ENCODE data around the gene SOD3. TPM values are rescaled to one million over a fixed set of nuclear protein-coding genes. Genes with fewer than 3 reads are reported as not detected.

SOD3 gene
- total RNA-seq (193 TPM), polyA plus RNA-seq (ENCODE audit: insufficient read depth, low read depth, low replicate concordance) (111 TPM)
- long read RNA-seq, donor 1, transcript SOD3-201 (2 exons, 1,526 nt), result major isoform, 12 of 12 reads
- long read RNA-seq, donor 1, partial matches to known transcripts, result 0 of 12 reads
- long read RNA-seq, donor 1, other reads (novel, unspliced or antisense), result 0 of 12 reads
- long read RNA-seq, donor 2, transcript SOD3-201 (2 exons, 1,526 nt), result major isoform, 14 of 14 reads
- long read RNA-seq, donor 2, partial matches to known transcripts, result 0 of 14 reads
- long read RNA-seq, donor 2, other reads (novel, unspliced or antisense), result 0 of 14 reads
- long read RNA-seq, donor 3, transcript SOD3-201 (2 exons, 1,526 nt), result major isoform, 8 of 8 reads
- long read RNA-seq, donor 3, partial matches to known transcripts, result 0 of 8 reads
- long read RNA-seq, donor 3, other reads (novel, unspliced or antisense), result 0 of 8 reads
- long read RNA-seq, donor 4, transcript SOD3-201 (2 exons, 1,526 nt), result major isoform, 16 of 16 reads
- long read RNA-seq, donor 4, partial matches to known transcripts, result 0 of 16 reads
- long read RNA-seq, donor 4, other reads (novel, unspliced or antisense), result 0 of 16 reads
- long read RNA-seq, donor 5, result 0 reads
- long read RNA-seq, donor 6, transcript SOD3-201 (2 exons, 1,526 nt), result major isoform, 14 of 14 reads
- long read RNA-seq, donor 6, partial matches to known transcripts, result 0 of 14 reads
- long read RNA-seq, donor 6, other reads (novel, unspliced or antisense), result 0 of 14 reads
- long read RNA-seq, donor 7, transcript SOD3-201 (2 exons, 1,526 nt), result major isoform, 95 of 146 reads
- long read RNA-seq, donor 7, partial matches to known transcripts, result 31 of 146 reads
- long read RNA-seq, donor 7, other reads (novel, unspliced or antisense), result 20 of 146 reads
- long read RNA-seq, donor 8, transcript SOD3-201 (2 exons, 1,526 nt), result major isoform, 10 of 10 reads
- long read RNA-seq, donor 8, partial matches to known transcripts, result 0 of 10 reads
- long read RNA-seq, donor 8, other reads (novel, unspliced or antisense), result 0 of 10 reads
- long read RNA-seq, donor 9, transcript SOD3-201 (2 exons, 1,526 nt), result major isoform, 5 of 5 reads
- long read RNA-seq, donor 9, partial matches to known transcripts, result 0 of 5 reads
- long read RNA-seq, donor 9, other reads (novel, unspliced or antisense), result 0 of 5 reads
- long read RNA-seq, donor 10, partial matches to known transcripts, result 8 of 12 reads
- long read RNA-seq, donor 10, other reads (novel, unspliced or antisense), result 0 of 12 reads

DNA sequence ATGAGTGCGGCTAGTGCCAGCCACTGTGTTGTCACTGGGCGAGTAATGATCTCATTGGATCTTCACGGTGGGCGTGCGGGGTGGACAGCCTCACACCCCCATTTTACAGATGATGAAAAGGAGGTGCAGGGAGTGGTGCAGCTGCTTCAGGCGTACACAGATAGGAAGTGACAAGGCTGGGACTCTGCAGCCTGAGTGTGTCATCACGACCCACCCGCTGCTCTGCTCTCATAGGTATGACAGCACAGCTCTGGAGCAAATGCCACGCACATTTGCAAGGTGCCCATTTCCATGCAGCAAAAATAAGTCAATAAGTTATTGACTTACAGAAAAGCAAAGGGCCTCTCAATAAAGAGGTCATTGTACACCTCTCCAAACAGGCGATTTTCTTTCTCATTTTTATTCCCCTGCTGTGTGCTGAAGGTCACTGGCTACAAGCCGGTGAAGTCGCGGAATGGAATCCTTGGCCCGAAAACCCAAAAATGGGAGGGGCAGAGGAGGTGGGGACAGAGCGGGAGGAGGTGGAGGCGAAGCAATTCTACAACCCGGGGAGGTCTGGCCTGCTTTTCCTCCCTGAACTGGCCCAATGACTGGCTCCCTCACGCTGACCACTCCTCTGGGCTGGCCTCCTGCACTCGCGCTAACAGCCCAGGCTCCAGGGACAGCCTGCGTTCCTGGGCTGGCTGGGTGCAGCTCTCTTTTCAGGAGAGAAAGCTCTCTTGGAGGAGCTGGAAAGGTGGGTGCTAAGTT lies at the start of gene SOD3:
Gene SOD3, plus strand, starts transcription at position 658 of the 750 bp plus-strand sequence. CDS start 3,949 bp downstream, outside the sequence.
- TF ChIP-seq CTCF (IDR thresholded peaks at IDR 0.05; ENCODE audit: borderline replicate concordance, extremely low read depth, insufficient read depth), result no peak
- Histone ChIP-seq H3K9ac (ENCODE audit: low read length in 3 of 3) (peak within 1 kb of the TSS in 2 of 3 donors; percentile 5 to 62), H3K4me1 (ENCODE audit: control insufficient read depth in 2 of 3, insufficient read depth in 2 of 3, low read depth in 1 of 3, low read length in 3 of 3) (peaks cover 0 to 13% (median 8%) of the 10 kb centered on the region in 3 donors), H3K4me3 (ENCODE audit: low read length in 3 of 3) (peak within 1 kb of the TSS; percentile 13 to 70 (median 52)), H3K36me3 (ENCODE audit: control insufficient read depth in 2 of 3, insufficient read depth in 3 of 3, low read length in 3 of 3) (no peaks in the 10 kb centered on the region), H3K27me3 (ENCODE audit: control insufficient read depth, insufficient read depth, low read length) (peaks cover 6% of the 10 kb centered on the region), H3K27ac (ENCODE audit: low read depth in 2 of 2, low read length in 2 of 2) (peak within 1 kb of the TSS; percentile 86 to 87), H3K9me3 (ENCODE audit: control insufficient read depth in 2 of 3, insufficient read depth in 1 of 3, low read length in 3 of 3) (no peaks in the 10 kb centered on the region)
- intact Hi-C loops (cut with DNase I), result no loop called here
- peak; percentile 72 to 94 (median 75) for DNase-seq
- FAIRE-seq, result peak; percentile 84

- Histone ChIP-seq H3K27me3 (ENCODE audit: control insufficient read depth, insufficient read depth, low read length) (no peaks in the 10 kb centered on the region), H3K4me3 (ENCODE audit: low read length in 3 of 3) (no peak overlapping the region), H3K9ac (ENCODE audit: low read length in 3 of 3) (no peak overlapping the region), H3K27ac (ENCODE audit: low read depth in 2 of 2, low read length in 2 of 2) (no peak overlapping the region), H3K36me3 (ENCODE audit: control insufficient read depth in 2 of 3, insufficient read depth in 3 of 3, low read length in 3 of 3) (no peaks in the 10 kb centered on the region), H3K9me3 (ENCODE audit: control insufficient read depth in 2 of 3, insufficient read depth in 1 of 3, low read length in 3 of 3) (no peaks in the 10 kb centered on the region), H3K4me1 (ENCODE audit: control insufficient read depth in 2 of 3, insufficient read depth in 2 of 3, low read depth in 1 of 3, low read length in 3 of 3) (no peaks in the 10 kb centered on the region)
- no peak for FAIRE-seq
- DNase-seq, result peak in 2 of 5 donors; percentile 48 to 54
- intact Hi-C loops (cut with DNase I), result no loop called here
- TF ChIP-seq CTCF (IDR thresholded peaks at IDR 0.05; ENCODE audit: borderline replicate concordance, extremely low read depth, insufficient read depth), result no peak
Observed at GRCh38 chr4:24747234-24747975, 48.0 kb upstream of the SOD3 start.

GRCh38 chr4:24748023-24748422 lies 47.4 kb upstream of the SOD3 start:
- intact Hi-C loops (cut with DNase I), result no loop called here
- H3K4me3 ChIP-seq (ENCODE audit: low read length in 3 of 3), result no peak overlapping the region
- H3K27me3 ChIP-seq (ENCODE audit: control insufficient read depth, insufficient read depth, low read length), result no peaks in the 10 kb centered on the region
- no peaks in the 10 kb centered on the region for H3K4me1 ChIP-seq (ENCODE audit: control insufficient read depth in 2 of 3, insufficient read depth in 2 of 3, low read depth in 1 of 3, low read length in 3 of 3)
- peak in 1 of 5 donors; percentile 16 for DNase-seq
- TF ChIP-seq CTCF (IDR thresholded peaks at IDR 0.05; ENCODE audit: borderline replicate concordance, extremely low read depth, insufficient read depth), result no peak
- H3K9ac ChIP-seq (ENCODE audit: low read length in 3 of 3), result no peak overlapping the region
- no peak for FAIRE-seq
- no peak overlapping the region for H3K27ac ChIP-seq (ENCODE audit: low read depth in 2 of 2, low read length in 2 of 2)
- H3K9me3 ChIP-seq (ENCODE audit: control insufficient read depth in 2 of 3, insufficient read depth in 1 of 3, low read length in 3 of 3), result no peaks in the 10 kb centered on the region
- no peaks in the 10 kb centered on the region for H3K36me3 ChIP-seq (ENCODE audit: control insufficient read depth in 2 of 3, insufficient read depth in 3 of 3, low read length in 3 of 3)

Data from kidney (tissue), 22 donors.